GM04504 (cell line): ENCODE results near the gene ZSWIM7.
A peak's percentile ranks its signal among the peaks of the same experiment; 100 is the strongest.

Source experiments
- DNase-seq: peaks from one replicate; pipeline ENCODE4 v3.0.0-alpha.2; 2012; ENCODE audit warnings: low read depth

Gene ZSWIM7

DNA sequence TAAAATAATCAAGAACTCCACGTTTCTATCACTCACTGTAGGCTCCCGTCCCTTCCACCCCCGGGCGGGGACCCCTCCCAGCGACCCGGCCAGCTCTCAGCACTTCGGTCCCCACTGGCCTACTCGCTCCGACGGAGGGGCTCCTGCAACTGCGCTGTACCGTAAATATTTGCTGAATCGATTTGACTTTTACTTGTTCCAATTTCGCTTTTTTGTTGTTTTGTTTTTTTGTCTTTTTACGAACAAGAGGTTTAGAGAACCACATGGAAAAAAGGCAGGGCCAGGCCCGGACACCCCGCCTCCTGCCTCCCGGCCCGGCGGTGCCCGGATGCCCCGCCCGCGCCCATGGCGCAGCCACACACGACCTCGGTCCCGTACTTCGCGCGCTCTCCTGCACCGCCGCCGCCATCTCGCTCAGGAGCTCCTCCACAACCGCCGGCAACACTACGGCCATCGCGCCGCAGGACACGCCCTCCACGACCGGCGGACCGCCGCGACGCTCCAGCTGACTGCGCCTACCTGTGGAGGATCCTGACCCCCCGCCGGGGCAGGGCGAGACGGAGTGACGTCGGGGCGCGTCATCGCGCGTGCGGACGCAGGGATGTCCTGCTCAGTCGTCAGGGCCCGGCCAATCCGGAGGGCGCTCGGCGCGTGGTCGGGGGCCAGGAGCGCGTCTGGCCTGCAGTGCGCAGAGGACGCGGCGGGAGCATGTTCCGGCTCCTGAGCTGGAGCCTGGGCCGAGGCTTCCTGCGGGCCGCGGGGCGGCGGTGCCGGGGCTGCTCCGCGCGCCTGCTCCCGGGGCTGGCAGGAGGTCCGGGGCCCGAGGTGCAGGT, at the start of gene ZSWIM7, which contains the start of gene TTC19:
Gene ZSWIM7 (minus strand): TSS at position 564 of the 833 bp plus-strand sequence. CDS start 110 bp downstream, at position 454.
Gene TTC19 (plus strand): TSS at position 684 of the 833 bp plus-strand sequence. CDS start 25 bp downstream, at position 709.
- DNase-seq: peak; percentile 79

- DNase-seq: no peak
Measured at GRCh38 chr17:16048811-16049449, 49.4 kb upstream of the ZSWIM7 start.

DNA sequence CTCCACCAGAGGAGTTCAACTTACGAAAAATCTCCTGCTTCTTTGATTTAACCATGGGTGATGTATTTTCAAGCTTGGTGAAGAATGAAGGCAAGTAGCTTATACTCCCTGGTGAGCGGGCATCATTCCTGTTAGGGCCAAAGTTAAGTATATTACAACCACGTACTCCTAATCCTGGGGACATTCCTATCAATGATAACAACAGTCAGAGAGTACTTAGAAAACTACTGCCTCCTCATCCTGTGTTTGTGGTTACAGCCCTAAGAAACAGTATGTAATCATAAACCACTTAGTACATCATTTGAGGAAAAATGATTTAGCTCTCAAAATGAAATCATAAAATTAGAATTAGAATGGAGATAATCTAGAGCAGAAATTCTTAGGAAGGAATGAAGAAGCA, 47.5 kb upstream of the ZSWIM7 start:
- DNase-seq: no peak

- DNase-seq: no peak
Measured at GRCh38 chr17:16044487-16044886, 45.0 kb upstream of the ZSWIM7 start.

DNA sequence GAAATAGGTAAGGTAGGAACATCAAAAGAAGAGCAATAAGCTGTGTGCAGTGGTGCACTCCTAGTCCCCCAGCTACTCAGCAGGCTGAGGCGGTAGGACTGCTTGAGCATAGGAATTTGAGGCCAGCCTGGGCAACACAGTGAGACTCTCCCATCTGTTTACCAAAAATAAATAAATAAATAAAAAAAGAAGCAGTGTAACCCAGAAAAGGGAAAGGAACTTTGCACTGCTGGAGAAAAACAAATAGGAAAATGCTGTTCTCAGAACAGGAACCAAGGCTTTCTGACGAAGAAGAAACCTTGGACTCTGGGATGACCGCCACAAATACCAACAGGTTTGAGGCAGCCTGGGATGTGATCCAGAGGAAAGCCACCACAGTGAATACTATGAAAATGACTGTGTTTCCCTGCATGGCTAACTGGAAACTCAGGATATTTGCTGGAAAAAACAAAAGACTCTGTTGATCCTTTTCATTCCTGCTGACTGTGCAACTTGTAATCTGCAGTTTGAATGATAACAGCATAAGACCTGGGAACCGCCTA, 41.3 kb upstream of the ZSWIM7 start:
- DNase-seq: peak; percentile 52

GRCh38 chr17:16037636-16038035, 38.1 kb upstream of the ZSWIM7 start:
- DNase-seq: no peak

DNA sequence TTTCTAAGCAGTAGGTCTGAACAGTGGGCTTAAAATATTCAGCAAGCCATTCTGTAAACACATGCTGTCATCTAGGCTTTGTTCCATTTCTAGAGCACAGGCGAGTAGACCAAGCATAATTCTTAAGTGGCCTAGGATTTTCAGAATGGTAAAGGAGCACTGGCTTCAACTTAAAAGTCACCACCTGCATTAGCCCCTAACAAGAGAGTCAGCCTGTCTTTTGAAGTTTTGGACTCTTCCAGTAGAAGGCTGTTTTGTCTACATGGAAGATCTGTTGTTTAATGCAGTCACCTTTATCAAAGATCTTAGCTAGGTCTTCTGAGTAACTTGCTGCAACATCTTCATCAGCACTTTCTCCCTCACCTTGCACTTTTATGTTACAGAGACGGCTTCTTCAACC, 36.8 kb upstream of the ZSWIM7 start:
- no peak for DNase-seq

DNA sequence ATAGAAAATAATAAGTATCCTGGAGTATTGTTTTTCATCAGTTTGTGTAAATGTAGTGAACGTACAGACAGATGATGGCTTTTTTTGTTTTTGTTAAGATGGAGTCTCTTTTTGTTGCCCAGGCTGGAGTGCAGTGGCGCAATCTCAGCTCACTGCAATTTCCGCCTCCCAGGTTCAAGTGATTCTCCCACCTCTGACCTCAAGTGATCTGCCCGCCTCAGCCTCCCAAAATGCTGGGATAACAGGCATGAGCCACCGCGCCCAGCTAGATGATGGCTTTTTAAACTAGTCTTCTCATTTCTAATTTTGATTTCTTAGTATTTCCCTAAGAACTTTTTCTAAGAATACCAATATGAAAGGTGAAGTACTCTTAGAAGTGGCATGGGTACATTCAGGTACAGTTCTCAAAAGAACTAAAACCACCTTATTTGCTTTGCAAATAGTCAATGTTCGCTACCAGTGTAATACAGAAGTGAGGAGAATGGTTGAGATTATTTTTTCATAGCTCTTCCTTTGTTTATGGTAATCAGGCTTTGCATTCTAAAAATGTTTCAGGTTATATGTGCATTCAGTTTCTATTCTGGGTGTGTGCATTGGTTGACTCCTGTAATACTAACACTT, 34.3 kb upstream of the ZSWIM7 start:
- DNase-seq: no peak

GRCh38 chr17:16027708-16028584, 28.4 kb upstream of the ZSWIM7 start:
- DNase-seq: peak; percentile 80

GRCh38 chr17:16026895-16027294, 27.4 kb upstream of the ZSWIM7 start:
- DNase-seq: no peak

GRCh38 chr17:16025202-16025601, 25.7 kb upstream of the ZSWIM7 start:
- DNase-seq: no peak

- DNase-seq: no peak
Measured at GRCh38 chr17:16023881-16024280, 24.4 kb upstream of the ZSWIM7 start.

DNA sequence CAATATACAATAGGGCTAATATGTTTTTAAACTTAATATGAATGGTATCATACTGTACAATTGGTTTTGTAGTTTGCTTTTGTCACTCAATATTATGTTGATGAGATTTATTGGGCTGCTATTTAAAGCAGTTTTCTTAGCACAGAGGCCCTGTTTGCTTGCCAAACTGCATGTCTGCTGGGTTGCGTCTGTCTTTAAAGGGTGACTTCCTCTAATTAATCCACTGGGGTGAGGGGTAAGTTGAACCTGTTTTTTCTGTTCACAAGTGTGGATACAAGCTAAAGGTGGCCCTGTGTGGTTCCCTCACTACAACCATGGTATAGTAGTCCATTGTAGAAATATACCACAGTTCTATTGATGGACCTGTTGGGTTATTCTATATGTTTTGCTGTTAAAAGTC, 19.8 kb upstream of the ZSWIM7 start:
- DNase-seq: no peak

- peak; percentile 44 for DNase-seq
Measured at GRCh38 chr17:16013943-16014407, 14.5 kb upstream of the ZSWIM7 start.

- DNase-seq: no peak
Measured at GRCh38 chr17:16007439-16007838, 7.9 kb upstream of the ZSWIM7 start.

DNA sequence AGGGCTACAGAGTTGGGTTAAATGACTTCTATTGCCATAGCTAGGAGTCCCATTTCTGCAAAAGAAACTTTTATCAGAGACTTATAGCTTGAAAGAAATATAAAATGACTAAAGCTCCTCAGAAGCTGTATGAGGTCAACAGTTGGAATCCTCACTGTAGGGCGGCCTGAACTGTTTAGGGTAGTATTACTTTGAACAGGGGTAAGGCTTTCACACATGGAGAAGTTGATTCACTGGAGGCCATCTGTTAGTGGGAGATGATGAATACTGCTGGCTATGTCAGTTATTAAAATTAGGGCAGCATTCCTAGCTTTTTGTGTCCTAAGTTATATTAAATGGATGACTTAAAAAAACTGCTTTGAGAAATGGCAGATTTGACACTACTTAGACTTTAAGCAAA, 6.1 kb upstream of the ZSWIM7 start:
- no peak for DNase-seq

DNA sequence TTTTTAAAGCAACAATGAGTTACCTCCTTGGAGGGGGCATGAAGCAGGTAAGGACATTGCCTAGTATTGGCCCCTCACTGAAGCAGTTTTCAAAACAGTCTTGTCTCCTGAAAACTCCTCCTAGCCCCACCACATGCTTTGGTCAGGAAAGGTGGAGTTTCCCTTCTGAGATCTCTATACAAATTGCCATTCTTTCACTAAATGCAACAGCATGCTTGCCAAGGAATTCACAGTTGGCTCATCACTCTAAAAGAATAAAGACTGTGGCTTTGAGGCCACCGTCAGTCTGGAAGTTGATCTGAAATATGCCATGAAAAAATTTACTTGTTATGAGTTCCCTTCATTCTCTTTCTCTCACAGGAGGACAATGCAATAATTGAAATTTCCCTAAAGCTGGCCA, 4.3 kb upstream of the ZSWIM7 start:
- no peak for DNase-seq

DNA sequence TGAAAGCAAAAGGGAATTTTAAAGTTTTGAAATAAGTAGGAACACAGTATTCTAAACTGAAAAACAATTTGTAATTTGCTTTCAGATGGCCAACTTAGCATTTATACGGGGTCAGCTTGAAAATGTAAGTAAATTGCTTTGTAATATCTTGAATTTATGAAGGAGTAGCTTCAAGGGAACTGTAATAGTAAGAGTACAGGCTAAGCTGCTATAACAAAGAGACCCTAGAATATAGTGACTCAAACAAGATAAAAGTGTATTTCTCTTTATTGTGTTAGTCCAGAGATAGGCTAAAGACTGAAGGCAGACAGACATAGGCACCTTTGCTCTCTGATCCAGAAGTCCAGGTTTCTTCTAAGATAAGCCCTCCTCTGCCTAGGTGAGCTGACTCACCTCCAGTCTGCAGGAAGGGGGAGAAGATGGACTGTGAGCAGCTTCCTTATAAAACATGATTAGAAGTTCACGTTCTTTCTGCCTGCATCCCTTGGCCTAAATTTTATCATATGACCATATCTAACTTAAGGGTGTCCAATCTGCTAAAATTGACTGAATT, 3.3 kb upstream of the ZSWIM7 start:
- DNase-seq: no peak

DNA sequence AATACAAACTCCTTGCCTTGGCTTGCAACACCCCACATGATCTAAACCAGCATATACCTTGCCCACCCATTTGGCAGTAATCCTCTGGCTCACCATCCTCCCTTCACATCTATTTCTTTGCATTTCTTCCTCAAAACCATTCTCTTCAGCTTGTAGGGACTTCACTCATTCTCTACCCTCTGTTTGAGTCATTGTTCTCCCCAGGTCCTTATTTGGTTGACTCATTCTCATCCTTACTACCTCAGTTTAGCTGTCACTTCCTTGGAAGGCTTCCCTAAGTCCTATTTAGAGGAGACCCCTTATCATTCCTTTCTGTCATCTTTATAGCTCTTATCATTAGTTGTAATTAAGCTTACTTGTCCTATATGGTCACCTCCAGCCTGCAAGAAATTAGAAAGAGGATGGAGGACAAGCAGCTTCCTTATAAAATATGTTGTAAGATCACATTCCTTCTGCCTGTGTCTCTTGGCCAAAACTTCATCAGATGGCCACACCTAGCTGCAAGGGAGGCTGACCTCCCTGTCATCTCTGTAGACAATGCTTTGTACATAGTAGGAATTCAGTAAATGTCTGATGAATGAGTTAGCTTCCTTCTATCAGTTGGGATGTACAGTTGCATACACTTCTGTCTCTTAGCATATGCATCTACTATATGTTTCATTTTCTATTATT, 1.9 kb upstream of the ZSWIM7 start:
- no peak for DNase-seq

- no peak for DNase-seq
Measured at GRCh38 chr17:15999974-16000827, 697 bp upstream of the ZSWIM7 start.
